GM19351 (cell line): ENCODE measurements around the gene PRDM1.
A peak's percentile ranks its signal among the peaks of the same experiment; 100 is the strongest.
"Not testable (repeated sequence)": the region's sequence is repeated elsewhere in the genome, so short reads cannot be mapped to it uniquely, and the experiment has no call there.

Experiments
- ATAC-seq: cut with Tn5 transposase; IDR thresholded peaks from one replicate; pipeline ENCODE4 v1.9.1; 2021; ENCODE audit warnings: mild to moderate bottlenecking, moderate library complexity; ENCODE audit not compliant: unreplicated experiment

Gene PRDM1

GRCh38 chr6:106134087-106134770 is 48.1 kb downstream of the PRDM1 start:
- no peak for ATAC-seq

- ATAC-seq: no peak
Observed at GRCh38 chr6:106134906-106135634, 48.9 kb downstream of the PRDM1 start.

- ATAC-seq: no peak
Observed at GRCh38 chr6:106135911-106136571, 49.9 kb downstream of the PRDM1 start.

GRCh38 chr6:106136845-106137244 is 50.7 kb downstream of the PRDM1 start:
- ATAC-seq: no peak

GRCh38 chr6:106138151-106138550 is 52.0 kb downstream of the PRDM1 start:
- no peak for ATAC-seq

- peak; percentile 76 for ATAC-seq
Observed at GRCh38 chr6:106141441-106142237, 55.5 kb downstream of the PRDM1 start.

GRCh38 chr6:106142876-106143431 is 56.8 kb downstream of the PRDM1 start:
- no peak for ATAC-seq

GRCh38 chr6:106143665-106144064 is 57.5 kb downstream of the PRDM1 start:
- no peak for ATAC-seq

GRCh38 chr6:106145144-106145543 is 59.0 kb downstream of the PRDM1 start:
- no peak for ATAC-seq

GRCh38 chr6:106145741-106146227 is 59.6 kb downstream of the PRDM1 start:
- ATAC-seq: peak; percentile 25

- ATAC-seq: peak; percentile 46
Observed at GRCh38 chr6:106146852-106147351, 60.8 kb downstream of the PRDM1 start.

GRCh38 chr6:106147476-106147875 is 61.3 kb downstream of the PRDM1 start:
- ATAC-seq: no peak

- ATAC-seq: no peak
Observed at GRCh38 chr6:106149472-106150069, 63.4 kb downstream of the PRDM1 start.

- not testable (repeated sequence) for ATAC-seq
Observed at GRCh38 chr6:106152476-106152875, 66.3 kb downstream of the PRDM1 start.

GRCh38 chr6:106152952-106153351 is 66.8 kb downstream of the PRDM1 start:
- no peak for ATAC-seq

GRCh38 chr6:106154326-106154725 is 68.2 kb downstream of the PRDM1 start:
- no peak for ATAC-seq

GRCh38 chr6:106155219-106155830 is 69.2 kb downstream of the PRDM1 start:
- ATAC-seq: no peak

- ATAC-seq: no peak
Observed at GRCh38 chr6:106156413-106156812, 70.3 kb downstream of the PRDM1 start.

- ATAC-seq: no peak
Observed at GRCh38 chr6:106156863-106157262, 70.7 kb downstream of the PRDM1 start.

GRCh38 chr6:106158816-106159215 is 72.7 kb downstream of the PRDM1 start:
- no peak for ATAC-seq
